ENCODE results near the gene GTF3C4. TPM values are rescaled to one million over a fixed set of nuclear protein-coding genes. Genes with fewer than 3 reads are reported as not detected.

GTF3C4 gene
- total and polyA plus RNA-seq, 2 of the 8 experiments (the other 6 are each of a cell fraction or from before 2014, with no cell fraction given), result 6.8 to 39.2 TPM

- TF ChIP-seq, protein P1, sequence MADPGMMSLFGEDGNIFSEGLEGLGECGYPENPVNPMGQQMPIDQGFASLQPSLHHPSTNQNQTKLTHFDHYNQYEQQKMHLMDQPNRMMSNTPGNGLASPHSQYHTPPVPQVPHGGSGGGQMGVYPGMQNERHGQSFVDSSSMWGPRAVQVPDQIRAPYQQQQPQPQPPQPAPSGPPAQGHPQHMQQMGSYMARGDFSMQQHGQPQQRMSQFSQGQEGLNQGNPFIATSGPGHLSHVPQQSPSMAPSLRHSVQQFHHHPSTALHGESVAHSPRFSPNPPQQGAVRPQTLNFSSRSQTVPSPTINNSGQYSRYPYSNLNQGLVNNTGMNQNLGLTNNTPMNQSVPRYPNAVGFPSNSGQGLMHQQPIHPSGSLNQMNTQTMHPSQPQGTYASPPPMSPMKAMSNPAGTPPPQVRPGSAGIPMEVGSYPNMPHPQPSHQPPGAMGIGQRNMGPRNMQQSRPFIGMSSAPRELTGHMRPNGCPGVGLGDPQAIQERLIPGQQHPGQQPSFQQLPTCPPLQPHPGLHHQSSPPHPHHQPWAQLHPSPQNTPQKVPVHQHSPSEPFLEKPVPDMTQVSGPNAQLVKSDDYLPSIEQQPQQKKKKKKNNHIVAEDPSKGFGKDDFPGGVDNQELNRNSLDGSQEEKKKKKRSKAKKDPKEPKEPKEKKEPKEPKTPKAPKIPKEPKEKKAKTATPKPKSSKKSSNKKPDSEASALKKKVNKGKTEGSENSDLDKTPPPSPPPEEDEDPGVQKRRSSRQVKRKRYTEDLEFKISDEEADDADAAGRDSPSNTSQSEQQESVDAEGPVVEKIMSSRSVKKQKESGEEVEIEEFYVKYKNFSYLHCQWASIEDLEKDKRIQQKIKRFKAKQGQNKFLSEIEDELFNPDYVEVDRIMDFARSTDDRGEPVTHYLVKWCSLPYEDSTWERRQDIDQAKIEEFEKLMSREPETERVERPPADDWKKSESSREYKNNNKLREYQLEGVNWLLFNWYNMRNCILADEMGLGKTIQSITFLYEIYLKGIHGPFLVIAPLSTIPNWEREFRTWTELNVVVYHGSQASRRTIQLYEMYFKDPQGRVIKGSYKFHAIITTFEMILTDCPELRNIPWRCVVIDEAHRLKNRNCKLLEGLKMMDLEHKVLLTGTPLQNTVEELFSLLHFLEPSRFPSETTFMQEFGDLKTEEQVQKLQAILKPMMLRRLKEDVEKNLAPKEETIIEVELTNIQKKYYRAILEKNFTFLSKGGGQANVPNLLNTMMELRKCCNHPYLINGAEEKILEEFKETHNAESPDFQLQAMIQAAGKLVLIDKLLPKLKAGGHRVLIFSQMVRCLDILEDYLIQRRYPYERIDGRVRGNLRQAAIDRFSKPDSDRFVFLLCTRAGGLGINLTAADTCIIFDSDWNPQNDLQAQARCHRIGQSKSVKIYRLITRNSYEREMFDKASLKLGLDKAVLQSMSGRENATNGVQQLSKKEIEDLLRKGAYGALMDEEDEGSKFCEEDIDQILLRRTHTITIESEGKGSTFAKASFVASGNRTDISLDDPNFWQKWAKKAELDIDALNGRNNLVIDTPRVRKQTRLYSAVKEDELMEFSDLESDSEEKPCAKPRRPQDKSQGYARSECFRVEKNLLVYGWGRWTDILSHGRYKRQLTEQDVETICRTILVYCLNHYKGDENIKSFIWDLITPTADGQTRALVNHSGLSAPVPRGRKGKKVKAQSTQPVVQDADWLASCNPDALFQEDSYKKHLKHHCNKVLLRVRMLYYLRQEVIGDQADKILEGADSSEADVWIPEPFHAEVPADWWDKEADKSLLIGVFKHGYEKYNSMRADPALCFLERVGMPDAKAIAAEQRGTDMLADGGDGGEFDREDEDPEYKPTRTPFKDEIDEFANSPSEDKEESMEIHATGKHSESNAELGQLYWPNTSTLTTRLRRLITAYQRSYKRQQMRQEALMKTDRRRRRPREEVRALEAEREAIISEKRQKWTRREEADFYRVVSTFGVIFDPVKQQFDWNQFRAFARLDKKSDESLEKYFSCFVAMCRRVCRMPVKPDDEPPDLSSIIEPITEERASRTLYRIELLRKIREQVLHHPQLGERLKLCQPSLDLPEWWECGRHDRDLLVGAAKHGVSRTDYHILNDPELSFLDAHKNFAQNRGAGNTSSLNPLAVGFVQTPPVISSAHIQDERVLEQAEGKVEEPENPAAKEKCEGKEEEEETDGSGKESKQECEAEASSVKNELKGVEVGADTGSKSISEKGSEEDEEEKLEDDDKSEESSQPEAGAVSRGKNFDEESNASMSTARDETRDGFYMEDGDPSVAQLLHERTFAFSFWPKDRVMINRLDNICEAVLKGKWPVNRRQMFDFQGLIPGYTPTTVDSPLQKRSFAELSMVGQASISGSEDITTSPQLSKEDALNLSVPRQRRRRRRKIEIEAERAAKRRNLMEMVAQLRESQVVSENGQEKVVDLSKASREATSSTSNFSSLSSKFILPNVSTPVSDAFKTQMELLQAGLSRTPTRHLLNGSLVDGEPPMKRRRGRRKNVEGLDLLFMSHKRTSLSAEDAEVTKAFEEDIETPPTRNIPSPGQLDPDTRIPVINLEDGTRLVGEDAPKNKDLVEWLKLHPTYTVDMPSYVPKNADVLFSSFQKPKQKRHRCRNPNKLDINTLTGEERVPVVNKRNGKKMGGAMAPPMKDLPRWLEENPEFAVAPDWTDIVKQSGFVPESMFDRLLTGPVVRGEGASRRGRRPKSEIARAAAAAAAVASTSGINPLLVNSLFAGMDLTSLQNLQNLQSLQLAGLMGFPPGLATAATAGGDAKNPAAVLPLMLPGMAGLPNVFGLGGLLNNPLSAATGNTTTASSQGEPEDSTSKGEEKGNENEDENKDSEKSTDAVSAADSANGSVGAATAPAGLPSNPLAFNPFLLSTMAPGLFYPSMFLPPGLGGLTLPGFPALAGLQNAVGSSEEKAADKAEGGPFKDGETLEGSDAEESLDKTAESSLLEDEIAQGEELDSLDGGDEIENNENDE (IDR thresholded peaks at IDR 0.05; ENCODE audit: insufficient replicate concordance, low read length), result no peak
These were observed 55.0 kb downstream of the GTF3C4 start (continued) for GRCh38 chr9:132725306-132725705.

Data from H1 (cell line).